GM06990 (cell line): ENCODE measurements around the gene RMP24.
A peak's percentile ranks its signal among the peaks of the same experiment; 100 is the strongest.
"Not testable (repeated sequence)": the region's sequence is repeated elsewhere in the genome, so short reads cannot be mapped to it uniquely, and the experiment has no call there.

Experiments used
- DNase-seq: peaks from one replicate; pipeline ENCODE4 v3.0.0-alpha.2; 2011; ENCODE audit not compliant: insufficient read length; ENCODE audit errors: extremely low read depth
- H3K27me3 ChIP-seq: replicated peaks from 2 replicates; pipeline ENCODE4 v1.6.0; 2011; ENCODE audit warnings: low read length; ENCODE audit not compliant: control insufficient read depth, insufficient read depth
- H3K36me3 ChIP-seq: 2 replicates; pipeline ENCODE4 v1.5.1; 2011; ENCODE audit warnings: low read length; ENCODE audit not compliant: control insufficient read depth, insufficient read depth
- H3K4me3 ChIP-seq: replicated peaks from 2 replicates; pipeline ENCODE4 v1.5.1; 2011; ENCODE audit warnings: low read depth, mild to moderate bottlenecking, control low read depth, low read length
- CTCF ChIP-seq: IDR thresholded peaks from 2 replicates; pipeline ENCODE4 v1.5.1; 2011; ENCODE audit warnings: low read length, control low read depth, mild to moderate bottlenecking, inconsistent platforms; ENCODE audit not compliant: insufficient read depth, poor library complexity, severe bottlenecking

RMP24 gene

GRCh38 chr18:35949903-35950627 is 22.4 kb upstream of the RMP24 start:
- peak; percentile 83 for TF ChIP-seq CTCF

GRCh38 chr18:35950628-35950982 is 21.9 kb upstream of the RMP24 start:
- Histone ChIP-seq H3K36me3 (no peaks in the 10 kb centered on the region), H3K4me3 (no peak overlapping the region), H3K27me3 (no peaks in the 10 kb centered on the region)
- DNase-seq = no peak
- TF ChIP-seq CTCF = no peak

More at GRCh38 chr18:35949903-35950627, 22.4 kb upstream of the RMP24 start:
- H3K36me3 ChIP-seq = no peaks in the 10 kb centered on the region
- peak overlapping the region; percentile 14; the same call in 1 of the 2 replicates for H3K4me3 ChIP-seq
- H3K27me3 ChIP-seq = no peaks in the 10 kb centered on the region
- DNase-seq = peak; percentile 22

GRCh38 chr18:35953688-35954087 is 18.8 kb upstream of the RMP24 start:
- no peak for DNase-seq
- H3K4me3 ChIP-seq = no peak overlapping the region
- H3K27me3 ChIP-seq = no peaks in the 10 kb centered on the region
- no peaks in the 10 kb centered on the region for H3K36me3 ChIP-seq
- TF ChIP-seq CTCF = no peak

- H3K36me3 ChIP-seq = no peaks in the 10 kb centered on the region
These were observed 16.3 kb upstream of the RMP24 start for GRCh38 chr18:35956226-35956625.

GRCh38 chr18:35962320-35962719 is 10.2 kb upstream of the RMP24 start:
- no peaks in the 10 kb centered on the region for H3K27me3 ChIP-seq
- no peak for TF ChIP-seq CTCF
- no peaks in the 10 kb centered on the region for H3K36me3 ChIP-seq
- DNase-seq = no peak
- H3K4me3 ChIP-seq = no peak overlapping the region

More at GRCh38 chr18:35956226-35956625, 16.3 kb upstream of the RMP24 start:
- no peak for TF ChIP-seq CTCF
- no peaks in the 10 kb centered on the region for H3K27me3 ChIP-seq
- DNase-seq = no peak
- no peak overlapping the region for H3K4me3 ChIP-seq

- Histone ChIP-seq H3K27me3 (no peaks in the 10 kb centered on the region), H3K36me3 (no peaks in the 10 kb centered on the region), H3K4me3 (no peak overlapping the region)
- DNase-seq = no peak
- TF ChIP-seq CTCF = no peak
These were observed 8.2 kb upstream of the RMP24 start for GRCh38 chr18:35964319-35964718.

GRCh38 chr18:35967866-35968265 is 4.6 kb upstream of the RMP24 start:
- not testable (repeated sequence) for H3K36me3 ChIP-seq, H3K4me3 ChIP-seq, H3K27me3 ChIP-seq, DNase-seq
